Neural progenitor cell (in vitro differentiated cells): ENCODE measurements around the gene RNF213. TPM values are rescaled to one million over a fixed set of nuclear protein-coding genes. Genes with fewer than 3 reads are reported as not detected.

Experiments used
- DNase-seq: peaks from one replicate; pipeline ENCODE4 v3.0.0-alpha.2; 2016; ENCODE audit warnings: low spot score
- H2AFZ ChIP-seq: fragments of 200-600 bp; sonication (generic); replicated peaks from 2 replicates; pipeline ENCODE4 v1.6.1; 2016; ENCODE audit warnings: antibody characterized with exemption
- H3F3A ChIP-seq: fragments of 200-600 bp; sonication (generic); 2 replicates; pipeline ENCODE4 v1.6.1; 2016; ENCODE audit warnings: antibody characterized with exemption, low read depth
- H3K27ac ChIP-seq: fragments of 200-600 bp; sonication (generic); 2 replicates; pipeline ENCODE4 v1.5.1; 2016; ENCODE audit warnings: mild to moderate bottlenecking
- H3K27me3 ChIP-seq: fragments of 200-600 bp; sonication (generic); 2 replicates; pipeline ENCODE4 v1.6.1; 2016; ENCODE audit warnings: mild to moderate bottlenecking, moderate library complexity
- H3K36me3 ChIP-seq: fragments of 200-600 bp; sonication (generic); 2 replicates; pipeline ENCODE4 v1.5.1; 2016
- H3K4me1 ChIP-seq: fragments of 200-600 bp; sonication (generic); 2 replicates; pipeline ENCODE4 v1.6.1; 2016; ENCODE audit warnings: mixed run types
- H3K4me2 ChIP-seq: fragments of 200-600 bp; sonication (generic); 2 replicates; pipeline ENCODE4 v1.6.1; 2016
- H3K4me3 ChIP-seq: fragments of 200-600 bp; sonication (generic); 2 replicates; pipeline ENCODE4 v1.5.1; 2016
- H3K79me2 ChIP-seq: fragments of 200-600 bp; sonication (generic); 2 replicates; pipeline ENCODE4 v1.6.1; 2016; ENCODE audit warnings: low read depth
- H3K9ac ChIP-seq: fragments of 200-600 bp; sonication (generic); 2 replicates; pipeline ENCODE4 v1.6.1; 2016
- H3K9me3 ChIP-seq: fragments of 200-600 bp; sonication (generic); 2 replicates; pipeline ENCODE4 v1.5.1; 2016; ENCODE audit warnings: low read depth
- H4K20me1 ChIP-seq: fragments of 200-600 bp; sonication (generic); 2 replicates; pipeline ENCODE4 v1.6.1; 2016; ENCODE audit warnings: low read depth
- H3K27ac Mint-ChIP-seq: 3 replicates; pipeline ENCODE4 v1.8.0; 2021; ENCODE audit warnings: mixed read lengths
- H3K27me3 Mint-ChIP-seq: 2 replicates; pipeline ENCODE4 v1.8.0; 2022; ENCODE audit warnings: low read depth, mild to moderate bottlenecking, inconsistent platforms, moderate library complexity, mixed read lengths; ENCODE audit not compliant: insufficient read depth
- H3K36me3 Mint-ChIP-seq: 3 replicates; pipeline ENCODE4 v1.8.0; 2021; ENCODE audit warnings: mixed read lengths
- H3K4me1 Mint-ChIP-seq: 3 replicates; pipeline ENCODE4 v1.8.0; 2021; ENCODE audit warnings: mixed read lengths
- H3K4me3 Mint-ChIP-seq: 3 replicates; pipeline ENCODE4 v1.8.0; 2021; ENCODE audit warnings: mild to moderate bottlenecking, moderate library complexity, mixed read lengths
- H3K9me3 Mint-ChIP-seq: 3 replicates; pipeline ENCODE4 v1.8.0; 2020; ENCODE audit warnings: mixed read lengths
- CTCF ChIP-seq: fragments of 200-600 bp; sonication (generic); IDR thresholded peaks from 2 replicates; pipeline ENCODE4 v1.5.1; 2017; ENCODE audit warnings: antibody characterized with exemption, mild to moderate bottlenecking
- EZH2 ChIP-seq: fragments of 200-600 bp; sonication (generic); IDR thresholded peaks from 2 replicates; pipeline ENCODE4 v1.6.1; 2017; ENCODE audit warnings: antibody characterized with exemption, mild to moderate bottlenecking, moderate library complexity
- EZH2phosphoT487 ChIP-seq: fragments of 200-600 bp; sonication (generic); IDR thresholded peaks from 2 replicates; pipeline ENCODE4 v1.6.1; 2017; ENCODE audit warnings: antibody characterized with exemption
- total RNA-seq: library from RNA; depleted of rRNA; stranded (reverse); fragments of >200 nt; gene quantifications from 2 replicates; pipeline ENCODE4 v1.2.3, GENCODE V29; 2015; ENCODE audit warnings: low replicate concordance

RNF213 gene
- total RNA-seq, 1 donor from 2014 or later, result 19.8 TPM

- H3K9ac ChIP-seq, result no peak overlapping the region
- Mint-ChIP-seq H3K4me3 (peak overlapping the region; percentile 44), H3K4me1 (peaks cover 28% of the 10 kb centered on the region), H3K27ac (no peak overlapping the region), H3K9me3 (no peaks in the 10 kb centered on the region), H3K27me3 (peaks cover 2% of the 10 kb centered on the region), H3K36me3 (peaks cover 5% of the 10 kb centered on the region)
- H4K20me1 ChIP-seq, result no peaks in the 10 kb centered on the region
- H3K36me3 ChIP-seq, result no peaks in the 10 kb centered on the region
- H3K27me3 ChIP-seq, result no peaks in the 10 kb centered on the region
- H3K4me2 ChIP-seq, result no peak overlapping the region
- peaks cover 9% of the 10 kb centered on the region for H3F3A ChIP-seq
- H3K27ac ChIP-seq, result no peak overlapping the region
- H3K4me1 ChIP-seq, result peaks cover 21% of the 10 kb centered on the region
- H3K9me3 ChIP-seq, result no peaks in the 10 kb centered on the region
- no peak for DNase-seq
- H3K4me3 ChIP-seq, result no peak overlapping the region
- no peaks in the 10 kb centered on the region for H3K79me2 ChIP-seq
- no peak overlapping the region for H2AFZ ChIP-seq
- no peak for TF ChIP-seq EZH2phosphoT487
- no peak for TF ChIP-seq EZH2
- TF ChIP-seq CTCF, result no peak
Observed at GRCh38 chr17:80395402-80396151, 134.9 kb downstream of the RNF213 start.

GRCh38 chr17:80396157-80397033 lies 135.7 kb downstream of the RNF213 start:
- no peak for DNase-seq
- peaks cover 21% of the 10 kb centered on the region for H3K4me1 ChIP-seq
- no peak overlapping the region for H2AFZ ChIP-seq
- no peak overlapping the region for H3K9ac ChIP-seq
- H4K20me1 ChIP-seq, result no peaks in the 10 kb centered on the region
- Mint-ChIP-seq H3K36me3 (peaks cover 3% of the 10 kb centered on the region), H3K4me3 (peak overlapping the region; percentile 44), H3K27ac (no peak overlapping the region), H3K4me1 (peaks cover 28% of the 10 kb centered on the region), H3K27me3 (peaks cover 2% of the 10 kb centered on the region), H3K9me3 (no peaks in the 10 kb centered on the region)
- no peaks in the 10 kb centered on the region for H3K9me3 ChIP-seq
- no peak overlapping the region for H3K4me3 ChIP-seq
- H3K36me3 ChIP-seq, result no peaks in the 10 kb centered on the region
- no peak overlapping the region for H3K4me2 ChIP-seq
- no peak overlapping the region for H3K27ac ChIP-seq
- TF ChIP-seq EZH2 (no peak), EZH2phosphoT487 (no peak), CTCF (no peak)
- H3K79me2 ChIP-seq, result no peaks in the 10 kb centered on the region
- no peaks in the 10 kb centered on the region for H3K27me3 ChIP-seq
- peaks cover 9% of the 10 kb centered on the region for H3F3A ChIP-seq

GRCh38 chr17:80397034-80397387 lies 136.4 kb downstream of the RNF213 start:
- Histone ChIP-seq H3K9ac (no peak overlapping the region), H4K20me1 (no peaks in the 10 kb centered on the region), H3K9me3 (no peaks in the 10 kb centered on the region), H3K36me3 (no peaks in the 10 kb centered on the region), H3K79me2 (no peaks in the 10 kb centered on the region), H3K4me1 (peaks cover 21% of the 10 kb centered on the region), H3K27me3 (no peaks in the 10 kb centered on the region), H3K4me3 (no peak overlapping the region), H2AFZ (no peak overlapping the region), H3K27ac (no peak overlapping the region), H3K4me2 (no peak overlapping the region), H3F3A (peaks cover 9% of the 10 kb centered on the region)
- Mint-ChIP-seq H3K27ac (no peak overlapping the region), H3K27me3 (peaks cover 2% of the 10 kb centered on the region), H3K9me3 (no peaks in the 10 kb centered on the region), H3K4me1 (peaks cover 28% of the 10 kb centered on the region), H3K36me3 (peaks cover 2% of the 10 kb centered on the region), H3K4me3 (no peak overlapping the region)
- TF ChIP-seq CTCF (no peak), EZH2 (no peak)
- no peak for DNase-seq
